ENCODE data around the gene CAMSAP1. TPM values are rescaled to one million over a fixed set of nuclear protein-coding genes. Genes with fewer than 3 reads are reported as not detected.
A peak's percentile ranks its signal among the peaks of the same experiment; 100 is the strongest.
"Not testable (repeated sequence)": the region's sequence is repeated elsewhere in the genome, so short reads cannot be mapped to it uniquely, and the experiment has no call there.

CAMSAP1 gene
- total RNA-seq, 2 experiments from 2014 or later: 43.2 to 46.0 TPM

DNA sequence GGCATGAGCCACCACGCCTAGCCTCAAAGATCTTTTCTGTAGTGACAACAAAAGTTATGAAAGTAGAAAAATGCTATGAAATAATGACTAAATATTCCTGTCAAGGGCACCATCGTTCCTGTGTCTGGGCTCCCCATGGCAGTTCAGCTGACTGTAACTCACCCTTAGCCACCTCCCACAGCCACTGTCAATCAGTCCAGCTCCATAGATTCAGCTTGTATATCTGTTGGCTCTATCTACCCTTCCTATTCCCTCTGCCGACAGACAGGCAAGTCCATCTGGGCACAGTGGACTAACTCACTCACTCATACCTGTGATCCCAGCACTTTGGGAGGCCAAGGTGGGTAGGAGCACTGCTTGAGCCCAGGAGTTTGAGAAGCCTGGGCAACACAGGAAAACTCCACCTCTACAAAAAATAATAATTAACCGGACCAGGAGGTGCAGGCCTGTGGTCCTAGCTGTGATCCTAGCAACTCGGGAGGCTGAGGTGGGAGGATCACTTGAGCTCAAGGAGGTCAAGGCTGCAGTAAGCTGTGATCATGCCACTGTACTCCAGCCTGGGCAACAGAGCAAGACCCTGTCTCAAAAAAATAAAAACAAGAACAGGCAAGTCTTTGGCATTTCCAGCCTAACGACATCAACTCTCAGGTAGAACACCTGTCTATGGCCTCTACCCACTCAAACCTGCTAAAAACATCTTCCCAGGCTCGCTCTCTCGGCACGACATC, 6.2 kb downstream of the CAMSAP1 start:
- intact Hi-C loops (cut with micrococcal nuclease): no loop called here
- POLR2A ChIA-PET: no interaction called here
- H3K36me3 Mint-ChIP-seq: peaks cover 35% of the 10 kb centered on the region
- H3K9me3 Mint-ChIP-seq: peaks cover 7% of the 10 kb centered on the region
- H3K27me3 Mint-ChIP-seq: no peaks in the 10 kb centered on the region
- H3K4me3 Mint-ChIP-seq: no peak overlapping the region
- H3K27ac Mint-ChIP-seq: no peak overlapping the region
- peaks cover 80% of the 10 kb centered on the region for H3K4me1 Mint-ChIP-seq (ENCODE audit: low read depth)
- no peak for DNase-seq
- CTCF ChIA-PET: no interaction called here

DNA sequence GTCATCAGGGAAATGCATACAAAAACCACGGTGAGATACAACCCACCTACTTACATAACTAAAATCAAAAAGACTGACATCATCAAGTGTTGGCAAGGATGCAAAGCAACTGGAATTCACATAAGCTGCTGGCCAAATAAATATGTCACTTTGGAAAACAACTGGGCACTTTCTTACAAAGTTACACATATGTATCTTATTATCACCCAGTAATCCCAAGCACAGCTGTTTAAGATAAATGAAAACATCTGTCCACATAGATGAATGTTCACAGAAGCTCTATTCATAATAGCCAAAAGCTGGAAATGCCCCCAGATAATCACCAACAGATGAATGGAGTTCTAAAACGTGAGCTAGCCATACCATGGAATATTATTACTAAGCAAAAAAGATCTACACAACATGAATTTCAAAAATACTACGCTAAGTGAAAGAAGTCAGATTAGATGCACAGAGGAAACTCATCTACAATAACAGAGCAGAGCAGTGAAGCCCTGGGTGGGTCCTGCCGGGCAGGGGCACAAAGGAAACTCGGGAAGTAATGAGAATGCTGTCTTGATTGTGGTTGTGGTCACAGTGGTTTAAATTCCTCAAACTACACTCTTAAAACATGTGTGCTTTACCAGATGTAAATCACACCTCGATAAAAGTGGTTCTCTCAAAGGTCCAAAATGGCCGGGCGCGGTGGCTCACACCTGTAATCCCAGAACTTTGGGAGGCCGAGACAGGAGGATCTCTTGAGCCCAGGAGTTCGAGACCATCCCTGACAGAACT, 8.5 kb downstream of the CAMSAP1 start:
- H3K9me3 Mint-ChIP-seq: peaks cover 7% of the 10 kb centered on the region
- peak; percentile 35 for DNase-seq
- peaks cover 77% of the 10 kb centered on the region for H3K4me1 Mint-ChIP-seq (ENCODE audit: low read depth)
- peaks cover 30% of the 10 kb centered on the region for H3K36me3 Mint-ChIP-seq
- ChIA-PET POLR2A (interaction anchor here (1.5 kb wide), 1 partner anchor 9 kb away, joined by 4 read pairs; no protein-coding TSS in a partner anchor), CTCF (interaction anchor here (1.0 kb wide), 1 partner anchor 8 kb away, joined by 3 read pairs; the partner anchor contains the start of gene CAMSAP1)
- H3K4me3 Mint-ChIP-seq: no peak overlapping the region
- intact Hi-C loops (cut with micrococcal nuclease): no loop called here
- H3K27ac Mint-ChIP-seq: peak overlapping the region; percentile 1
- H3K27me3 Mint-ChIP-seq: no peaks in the 10 kb centered on the region

DNA sequence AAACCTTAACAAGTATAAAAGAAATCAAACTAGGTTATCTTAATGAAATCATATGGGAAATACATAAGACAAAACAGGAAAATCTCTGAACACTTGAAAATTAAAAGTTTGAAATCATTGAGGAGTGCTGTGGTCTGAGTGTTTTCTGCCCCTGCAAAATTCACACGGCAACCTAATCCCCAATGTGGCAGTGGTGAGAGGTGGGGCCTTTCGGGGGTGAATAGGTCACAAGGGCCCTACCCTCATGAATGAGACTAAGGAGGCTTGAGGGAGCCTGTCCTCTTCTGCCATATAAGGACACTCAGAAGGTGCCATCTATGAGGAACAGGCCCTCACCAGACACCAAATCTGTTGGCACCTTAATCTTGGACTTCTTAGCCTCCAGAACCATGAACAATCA, 10.7 kb downstream of the CAMSAP1 start:
- DNase-seq: no peak
- Mint-ChIP-seq H3K4me1 (ENCODE audit: low read depth) (peaks cover 76% of the 10 kb centered on the region), H3K9me3 (peaks cover 7% of the 10 kb centered on the region), H3K27me3 (no peaks in the 10 kb centered on the region), H3K36me3 (peaks cover 21% of the 10 kb centered on the region), H3K27ac (no peak overlapping the region), H3K4me3 (no peak overlapping the region)
- ChIA-PET CTCF (interaction anchor here (0.9 kb wide), 1 partner anchor 31 kb away, joined by 3 read pairs; no protein-coding TSS in a partner anchor), POLR2A (no interaction called here)
- intact Hi-C loops (cut with micrococcal nuclease): no loop called here

DNA sequence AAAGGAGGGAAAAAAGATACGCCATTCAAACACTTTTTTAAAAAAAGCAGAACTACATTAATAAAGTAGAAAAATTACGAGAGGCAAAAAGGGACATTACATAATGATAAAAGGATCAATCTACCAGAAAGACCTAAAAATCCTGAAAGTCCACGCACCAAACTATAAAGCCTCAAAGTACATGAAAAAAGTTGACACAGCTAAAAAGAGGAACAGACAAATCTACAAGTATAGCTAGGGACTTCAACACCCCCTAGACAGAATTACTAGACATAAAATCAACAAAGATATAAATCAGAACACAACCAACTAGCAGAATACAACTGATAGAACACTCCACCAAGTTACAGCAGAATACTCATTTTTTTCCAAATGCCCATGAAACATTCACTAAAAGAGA, 11.1 kb downstream of the CAMSAP1 start:
- peaks cover 76% of the 10 kb centered on the region for H3K4me1 Mint-ChIP-seq (ENCODE audit: low read depth)
- peaks cover 18% of the 10 kb centered on the region for H3K36me3 Mint-ChIP-seq
- intact Hi-C loops (cut with micrococcal nuclease): no loop called here
- peaks cover 7% of the 10 kb centered on the region for H3K9me3 Mint-ChIP-seq
- ChIA-PET POLR2A (no interaction called here), CTCF (interaction anchor here (0.9 kb wide), 1 partner anchor 31 kb away, joined by 3 read pairs; no protein-coding TSS in a partner anchor)
- no peaks in the 10 kb centered on the region for H3K27me3 Mint-ChIP-seq
- no peak for DNase-seq
- H3K4me3 Mint-ChIP-seq: no peak overlapping the region
- H3K27ac Mint-ChIP-seq: no peak overlapping the region

DNA sequence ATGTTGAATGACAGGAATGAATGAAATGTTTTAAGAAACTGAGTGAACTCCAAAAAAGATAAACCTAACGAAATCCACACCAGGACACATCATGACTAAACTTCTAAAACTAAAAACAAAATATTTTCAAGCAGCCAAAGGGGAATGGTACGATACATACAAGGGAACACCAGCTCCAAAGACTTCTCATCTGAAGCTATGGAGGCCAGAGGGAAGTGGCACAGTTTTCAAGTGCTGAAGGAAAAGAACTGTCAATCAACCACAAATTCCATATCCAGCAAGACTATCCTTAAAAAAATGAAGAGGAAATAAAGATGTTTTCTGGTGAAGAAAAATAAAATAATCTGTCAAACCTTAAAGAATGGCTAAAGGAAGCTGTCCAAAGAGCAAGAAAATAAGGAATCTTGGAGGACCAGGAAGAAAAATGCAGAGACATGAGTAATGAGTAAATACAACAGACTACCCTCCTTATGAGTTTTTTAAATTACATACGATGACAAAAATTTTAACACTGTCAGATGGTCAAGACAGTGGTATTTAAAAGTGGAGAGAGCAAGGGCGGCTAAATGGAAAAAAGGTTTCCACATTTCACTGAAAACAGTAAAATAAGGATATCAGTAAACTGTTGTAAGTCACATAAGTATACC, 12.0 kb downstream of the CAMSAP1 start:
- H3K4me3 Mint-ChIP-seq: no peak overlapping the region
- H3K36me3 Mint-ChIP-seq: peaks cover 15% of the 10 kb centered on the region
- peaks cover 80% of the 10 kb centered on the region for H3K4me1 Mint-ChIP-seq (ENCODE audit: low read depth)
- CTCF ChIA-PET: no interaction called here
- H3K9me3 Mint-ChIP-seq: peaks cover 7% of the 10 kb centered on the region
- H3K27ac Mint-ChIP-seq: no peak overlapping the region
- POLR2A ChIA-PET: no interaction called here
- no peaks in the 10 kb centered on the region for H3K27me3 Mint-ChIP-seq
- intact Hi-C loops (cut with micrococcal nuclease): no loop called here
- DNase-seq: no peak

DNA sequence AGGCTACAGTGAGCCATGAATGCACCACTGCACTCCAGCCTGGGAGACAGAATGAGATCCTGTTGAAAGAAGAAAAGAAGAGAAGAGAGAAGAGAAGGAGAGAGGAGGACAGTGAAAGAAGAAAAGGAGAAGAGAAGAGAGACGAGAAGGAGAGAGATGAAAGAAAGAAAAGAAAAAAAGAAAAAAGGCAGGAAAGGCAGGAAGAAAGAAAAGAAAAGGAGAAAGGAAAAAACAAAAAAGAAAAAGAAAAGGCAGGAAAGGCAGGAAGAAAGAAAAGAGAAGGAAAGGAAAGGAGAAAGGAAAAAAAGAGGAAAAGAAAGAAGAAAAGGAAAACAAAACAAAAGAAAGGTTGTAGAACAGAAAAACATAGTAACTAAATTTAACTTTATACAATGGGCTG, 14.2 kb downstream of the CAMSAP1 start:
- Mint-ChIP-seq H3K4me1 (ENCODE audit: low read depth) (peaks cover 79% of the 10 kb centered on the region), H3K9me3 (no peaks in the 10 kb centered on the region), H3K27ac (no peak overlapping the region), H3K36me3 (peaks cover 8% of the 10 kb centered on the region), H3K4me3 (no peak overlapping the region), H3K27me3 (no peaks in the 10 kb centered on the region)
- intact Hi-C loops (cut with micrococcal nuclease): no loop called here
- CTCF ChIA-PET: interaction anchor here (0.6 kb wide), 1 partner anchor 25 kb away, joined by 3 read pairs; no protein-coding TSS in a partner anchor
- no peak for DNase-seq
- POLR2A ChIA-PET: no interaction called here

DNA sequence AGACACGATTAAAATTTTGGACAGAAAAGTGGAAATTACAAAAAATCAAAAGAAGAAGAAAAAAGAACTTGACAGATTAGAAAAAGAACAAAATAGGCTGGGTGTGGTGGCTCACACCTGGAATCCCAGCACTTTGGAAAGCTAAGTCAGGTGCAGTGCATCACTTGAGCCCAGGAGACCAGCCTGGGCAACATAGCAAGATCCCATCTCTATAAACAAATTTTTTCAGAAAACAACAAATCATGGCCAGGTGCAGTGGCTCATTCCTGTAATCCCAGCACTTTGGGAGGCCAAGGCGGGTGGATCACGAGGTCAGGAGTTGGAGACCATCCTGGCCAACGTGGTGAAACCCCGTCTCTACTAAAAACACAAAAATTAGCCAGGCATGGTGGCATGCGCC, 15.0 kb downstream of the CAMSAP1 start:
- peaks cover 80% of the 10 kb centered on the region for H3K4me1 Mint-ChIP-seq (ENCODE audit: low read depth)
- CTCF ChIA-PET; H3K4me3 Mint-ChIP-seq; H3K9me3 Mint-ChIP-seq; DNase-seq; H3K27me3 Mint-ChIP-seq; H3K27ac Mint-ChIP-seq; H3K36me3 Mint-ChIP-seq; intact Hi-C loops (cut with micrococcal nuclease); POLR2A ChIA-PET: not testable (repeated sequence)

DNA sequence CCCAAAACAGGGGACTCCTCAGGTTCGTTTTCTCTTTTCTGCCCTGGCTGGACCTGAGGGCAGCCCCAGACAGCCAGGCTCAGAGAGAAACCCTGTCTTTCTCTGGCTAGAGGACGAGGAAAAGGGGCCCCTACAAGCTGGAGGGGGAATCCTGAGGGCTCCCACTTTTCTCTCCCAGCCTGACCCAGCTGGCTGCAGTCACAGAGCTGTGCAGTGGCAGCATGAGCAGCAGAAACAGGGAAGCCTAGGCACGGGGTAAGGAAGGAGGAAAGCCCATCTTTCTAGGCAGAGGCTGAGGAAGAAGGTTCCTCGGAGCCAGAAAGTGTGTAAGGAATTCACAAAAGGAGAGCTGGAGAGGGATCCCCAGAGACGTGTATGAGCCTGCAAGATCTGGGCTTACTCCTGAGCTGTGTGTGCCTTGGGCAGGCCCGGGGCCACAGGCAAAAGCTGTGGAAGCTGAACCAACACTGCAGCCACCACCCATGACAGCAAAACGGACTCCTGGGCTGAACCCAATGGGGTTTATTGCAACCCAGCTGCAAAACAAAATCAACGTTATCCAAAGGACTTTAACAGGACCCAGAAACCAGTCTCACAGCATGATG, 16.2 kb downstream of the CAMSAP1 start:
- intact Hi-C loops (cut with micrococcal nuclease): no loop called here
- DNase-seq: no peak
- no peaks in the 10 kb centered on the region for H3K9me3 Mint-ChIP-seq
- no peak overlapping the region for H3K4me3 Mint-ChIP-seq
- ChIA-PET CTCF (no interaction called here), POLR2A (no interaction called here)
- H3K36me3 Mint-ChIP-seq: peaks cover 2% of the 10 kb centered on the region
- no peak overlapping the region for H3K27ac Mint-ChIP-seq
- H3K27me3 Mint-ChIP-seq: no peaks in the 10 kb centered on the region
- H3K4me1 Mint-ChIP-seq (ENCODE audit: low read depth): peaks cover 82% of the 10 kb centered on the region

DNA sequence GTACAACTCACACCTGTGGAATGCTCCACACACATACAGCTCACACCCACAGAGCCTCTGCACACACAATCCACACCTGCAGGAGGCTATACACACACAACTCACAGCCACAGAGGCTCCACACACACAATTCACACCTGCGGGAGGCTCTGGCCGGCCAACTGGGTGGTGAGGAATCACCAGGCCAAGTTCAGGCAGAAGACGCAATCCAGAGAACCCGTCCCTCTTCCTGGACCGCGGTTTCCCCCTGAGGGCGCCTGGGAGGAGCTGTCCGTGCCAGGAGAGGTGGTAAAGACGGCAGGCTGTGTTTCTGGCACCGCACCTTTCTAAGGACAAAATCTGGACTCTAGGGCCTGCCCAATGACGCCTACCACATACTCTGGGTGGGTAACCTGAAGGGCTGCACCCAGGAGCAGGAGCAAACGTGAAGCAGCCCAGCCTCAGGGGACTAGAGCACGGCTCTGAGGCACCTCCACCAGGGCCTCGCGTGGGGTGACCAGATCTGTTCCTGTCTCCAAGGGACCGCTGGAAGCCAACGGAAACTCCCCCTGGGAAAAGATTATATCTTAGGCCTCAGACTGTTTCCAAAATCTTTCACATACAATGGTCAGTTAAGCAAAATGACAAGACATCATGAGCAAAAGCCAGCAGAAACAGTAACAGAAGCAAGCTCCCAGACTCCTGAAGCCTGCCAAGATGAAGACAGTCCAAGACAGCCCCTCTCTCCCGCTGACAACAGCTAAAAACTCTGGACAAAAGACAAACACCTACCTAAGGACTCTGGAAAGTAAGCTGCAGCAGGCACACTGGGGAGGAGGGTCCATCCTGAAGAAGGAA, 16.9 kb downstream of the CAMSAP1 start:
- intact Hi-C loops (cut with micrococcal nuclease): no loop called here
- DNase-seq: no peak
- H3K4me3 Mint-ChIP-seq: no peak overlapping the region
- H3K27me3 Mint-ChIP-seq: no peaks in the 10 kb centered on the region
- POLR2A ChIA-PET: interaction anchor here (1.4 kb wide), 1 partner anchor 8 kb away, joined by 4 read pairs; no protein-coding TSS in a partner anchor
- peaks cover 2% of the 10 kb centered on the region for H3K36me3 Mint-ChIP-seq
- CTCF ChIA-PET: interaction anchor here (0.6 kb wide), 1 partner anchor 207 kb away, joined by 3 read pairs; no protein-coding TSS in a partner anchor
- H3K4me1 Mint-ChIP-seq (ENCODE audit: low read depth): peaks cover 85% of the 10 kb centered on the region
- H3K27ac Mint-ChIP-seq: no peak overlapping the region
- H3K9me3 Mint-ChIP-seq: no peaks in the 10 kb centered on the region

DNA sequence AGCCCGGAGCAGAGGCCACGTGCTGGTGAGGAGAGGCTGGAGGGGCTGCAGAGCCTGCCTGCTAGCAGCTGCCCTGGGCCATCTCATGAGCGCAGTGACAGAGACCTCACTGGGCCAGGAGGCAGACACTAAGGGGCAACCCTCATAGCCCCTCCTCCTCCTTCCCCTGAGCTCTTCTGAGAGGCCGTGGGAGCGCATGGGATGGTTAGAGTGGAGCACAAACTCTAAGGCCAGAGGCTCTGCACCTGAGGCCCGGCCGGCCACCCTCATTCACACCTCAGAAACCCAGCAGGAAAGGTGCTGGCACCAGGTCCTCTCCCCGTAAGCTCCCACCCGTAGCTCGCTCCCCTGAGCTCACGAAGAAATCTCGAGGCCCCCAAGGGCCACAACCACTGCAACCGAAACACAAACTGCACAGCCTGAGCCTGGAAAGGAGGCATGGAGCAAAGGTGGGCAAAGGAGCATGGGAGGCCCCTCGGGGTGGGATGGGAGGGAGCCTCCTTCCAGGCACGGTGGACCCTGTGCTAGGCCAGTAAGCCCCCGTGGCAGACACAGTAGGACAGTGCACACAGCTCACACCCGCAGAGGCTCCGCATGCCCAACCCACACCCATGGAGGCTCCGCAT, 17.7 kb downstream of the CAMSAP1 start:
- H3K4me1 Mint-ChIP-seq (ENCODE audit: low read depth): peaks cover 85% of the 10 kb centered on the region
- H3K27ac Mint-ChIP-seq: no peak overlapping the region
- no peaks in the 10 kb centered on the region for H3K36me3 Mint-ChIP-seq
- H3K9me3 Mint-ChIP-seq: no peaks in the 10 kb centered on the region
- no peak for DNase-seq
- ChIA-PET CTCF (interaction anchor here (0.6 kb wide), 1 partner anchor 207 kb away, joined by 3 read pairs; no protein-coding TSS in a partner anchor), POLR2A (interaction anchor here (0.6 to 1.4 kb wide), 2 partner anchors 9 to 58 kb away, joined by 3 to 4 read pairs; no protein-coding TSS in a partner anchor)
- intact Hi-C loops (cut with micrococcal nuclease): no loop called here
- H3K27me3 Mint-ChIP-seq: no peaks in the 10 kb centered on the region
- H3K4me3 Mint-ChIP-seq: no peak overlapping the region

Data from activated CD4-positive, alpha-beta memory T cell treated with anti-CD3 and anti-CD28 coated beads for 36 hours (primary cell).